SU-DHL-6 (cell line): Measurements from ENCODE around the gene WWOX.

Experiments used
- H2AFZ ChIP-seq: fragments of 200-600 bp; sonication (generic); 2 replicates; pipeline ENCODE4 v1.6.1; 2014; ENCODE audit warnings: low read depth, mild to moderate bottlenecking, moderate library complexity, mixed read lengths, antibody characterized with exemption, low read length; ENCODE audit not compliant: severe bottlenecking
- H3F3A ChIP-seq: fragments of 200-600 bp; shearing (Covaris generic); 2 replicates; pipeline ENCODE4 v1.6.0; 2016; ENCODE audit warnings: antibody characterized with exemption, mild to moderate bottlenecking; ENCODE audit not compliant: insufficient read depth
- H3K27ac ChIP-seq: fragments of 200-600 bp; sonication (generic); 2 replicates; pipeline ENCODE4 v1.5.1; 2016; ENCODE audit warnings: low read depth, mild to moderate bottlenecking, low read length, moderate library complexity, mixed read lengths
- H3K27me3 ChIP-seq: fragments of 200-600 bp; sonication (generic), shearing (Covaris generic); 2 replicates; pipeline ENCODE4 v1.6.0; 2014; ENCODE audit warnings: mild to moderate bottlenecking, low read length
- H3K36me3 ChIP-seq: fragments of 200-600 bp; sonication (generic); 2 replicates; pipeline ENCODE4 v1.6.1; 2014; ENCODE audit warnings: mild to moderate bottlenecking, low read length, mixed read lengths
- H3K4me2 ChIP-seq: fragments of 300-600, 200-600 bp; shearing (Covaris generic), sonication (generic); 2 replicates; pipeline ENCODE4 v1.6.0; 2014; ENCODE audit warnings: low read length, low read depth, mild to moderate bottlenecking; ENCODE audit not compliant: poor library complexity, severe bottlenecking
- H3K4me3 ChIP-seq: fragments of 200-600 bp; sonication (generic); 2 replicates; pipeline ENCODE4 v1.5.1; 2014; ENCODE audit warnings: antibody characterized with exemption, low read length, mild to moderate bottlenecking, mixed read lengths; ENCODE audit not compliant: insufficient read depth, poor library complexity, severe bottlenecking
- H3K79me2 ChIP-seq: fragments of 200-600 bp; sonication (generic); 2 replicates; pipeline ENCODE4 v1.6.1; 2014; ENCODE audit warnings: mild to moderate bottlenecking, low read length, moderate library complexity; ENCODE audit not compliant: insufficient read depth
- H3K9ac ChIP-seq: fragments of 200-600 bp; sonication (generic); 2 replicates; pipeline ENCODE4 v1.7.0; 2014; ENCODE audit warnings: mild to moderate bottlenecking, low read length
- H3K9me2 ChIP-seq: fragments of 200-600 bp; sonication (generic); replicated peaks from 2 replicates; pipeline ENCODE4 v1.6.1; 2014; ENCODE audit warnings: low read length; ENCODE audit not compliant: insufficient read depth
- H3K9me3 ChIP-seq: fragments of 200-600 bp; sonication (generic); 2 replicates; pipeline ENCODE4 v1.6.1; 2014; ENCODE audit warnings: low read length, mixed read lengths; ENCODE audit not compliant: insufficient read depth
- H4K20me1 ChIP-seq: fragments of 200-600 bp; sonication (generic); 2 replicates; pipeline ENCODE4 v1.6.1; 2014; ENCODE audit warnings: low read depth, mild to moderate bottlenecking, antibody characterized with exemption, low read length, moderate library complexity, mixed read lengths
- CTCF ChIP-seq: fragments of 200-600 bp; sonication (generic); IDR thresholded peaks from one replicate; pipeline ENCODE4 v1.5.1; 2017; ENCODE audit warnings: antibody characterized with exemption, mild to moderate bottlenecking, low read length, moderate library complexity; ENCODE audit not compliant: insufficient read depth, poor library complexity, severe bottlenecking
- EZH2phosphoT487 ChIP-seq: fragments of 200-600 bp; sonication (generic), shearing (Covaris generic); conservative IDR thresholded peaks from 2 replicates; pipeline ENCODE4 v1.6.1; 2018; ENCODE audit warnings: mild to moderate bottlenecking, antibody characterized with exemption, low read length, moderate library complexity, mixed read lengths

Gene WWOX

GRCh38 chr16:78113258-78113657 is 13.8 kb downstream of the WWOX start:
- Histone ChIP-seq H3K27ac (no peak overlapping the region), H4K20me1 (no peaks in the 10 kb centered on the region), H3K36me3 (peaks cover 5% of the 10 kb centered on the region; the same call in 1 of the 2 replicates), H3K9me2 (no peaks in the 10 kb centered on the region), H3K4me3 (no peak overlapping the region), H3K79me2 (no peaks in the 10 kb centered on the region), H3K27me3 (no peaks in the 10 kb centered on the region), H3K9me3 (no peaks in the 10 kb centered on the region), H3F3A (no peaks in the 10 kb centered on the region), H3K4me2 (no peak overlapping the region), H3K9ac (no peak overlapping the region), H2AFZ (no peak overlapping the region)
- no peak for TF ChIP-seq EZH2phosphoT487
- no peak for TF ChIP-seq CTCF

- Histone ChIP-seq H4K20me1 (no peaks in the 10 kb centered on the region), H3K27me3 (no peaks in the 10 kb centered on the region), H3K9me3 (no peaks in the 10 kb centered on the region), H3K4me3 (no peak overlapping the region), H3F3A (no peaks in the 10 kb centered on the region), H3K4me2 (no peak overlapping the region), H3K27ac (no peak overlapping the region), H3K9me2 (no peaks in the 10 kb centered on the region), H3K9ac (no peak overlapping the region), H3K79me2 (no peaks in the 10 kb centered on the region), H3K36me3 (peaks cover 5% of the 10 kb centered on the region; the same call in 1 of the 2 replicates), H2AFZ (no peak overlapping the region)
- TF ChIP-seq EZH2phosphoT487 (no peak), CTCF (no peak)
Observed at GRCh38 chr16:78115659-78116058, 16.2 kb downstream of the WWOX start.

- Histone ChIP-seq H3K36me3 (peaks cover 5% of the 10 kb centered on the region; the same call in 1 of the 2 replicates), H3K4me2 (no peak overlapping the region), H3K27ac (no peak overlapping the region), H3K9me3 (no peaks in the 10 kb centered on the region), H3K9me2 (no peaks in the 10 kb centered on the region), H3K79me2 (no peaks in the 10 kb centered on the region), H3K4me3 (no peak overlapping the region), H3K27me3 (no peaks in the 10 kb centered on the region), H3F3A (no peaks in the 10 kb centered on the region), H4K20me1 (no peaks in the 10 kb centered on the region), H2AFZ (no peak overlapping the region), H3K9ac (no peak overlapping the region)
- TF ChIP-seq EZH2phosphoT487 (no peak), CTCF (no peak)
Observed at GRCh38 chr16:78116946-78117345, 17.5 kb downstream of the WWOX start.

GRCh38 chr16:78117391-78117790 is 17.9 kb downstream of the WWOX start:
- Histone ChIP-seq H3K4me3 (no peak overlapping the region), H3K79me2 (no peaks in the 10 kb centered on the region), H4K20me1 (no peaks in the 10 kb centered on the region), H3K9me3 (no peaks in the 10 kb centered on the region), H3K27me3 (no peaks in the 10 kb centered on the region), H3K36me3 (peaks cover 5% of the 10 kb centered on the region; the same call in 1 of the 2 replicates), H3K4me2 (no peak overlapping the region), H3K9me2 (no peaks in the 10 kb centered on the region), H3K27ac (no peak overlapping the region), H2AFZ (no peak overlapping the region), H3F3A (no peaks in the 10 kb centered on the region), H3K9ac (no peak overlapping the region)
- TF ChIP-seq EZH2phosphoT487: no peak
- TF ChIP-seq CTCF: no peak
